SU-DHL-6 (cell line): ENCODE results near the gene RUVBL2.

ENCODE experiments used
- H2AFZ ChIP-seq: fragments of 200-600 bp; sonication (generic); 2 replicates; pipeline ENCODE4 v1.6.1; 2014; ENCODE audit warnings: low read depth, mild to moderate bottlenecking, moderate library complexity, mixed read lengths, antibody characterized with exemption, low read length; ENCODE audit not compliant: severe bottlenecking
- H3F3A ChIP-seq: fragments of 200-600 bp; shearing (Covaris generic); 2 replicates; pipeline ENCODE4 v1.6.0; 2016; ENCODE audit warnings: antibody characterized with exemption, mild to moderate bottlenecking; ENCODE audit not compliant: insufficient read depth
- H3K27ac ChIP-seq: fragments of 200-600 bp; sonication (generic); 2 replicates; pipeline ENCODE4 v1.5.1; 2016; ENCODE audit warnings: low read depth, mild to moderate bottlenecking, low read length, moderate library complexity, mixed read lengths
- H3K27me3 ChIP-seq: fragments of 200-600 bp; sonication (generic), shearing (Covaris generic); 2 replicates; pipeline ENCODE4 v1.6.0; 2014; ENCODE audit warnings: mild to moderate bottlenecking, low read length
- H3K36me3 ChIP-seq: fragments of 200-600 bp; sonication (generic); 2 replicates; pipeline ENCODE4 v1.6.1; 2014; ENCODE audit warnings: mild to moderate bottlenecking, low read length, mixed read lengths
- H3K4me2 ChIP-seq: fragments of 300-600, 200-600 bp; shearing (Covaris generic), sonication (generic); 2 replicates; pipeline ENCODE4 v1.6.0; 2014; ENCODE audit warnings: low read length, low read depth, mild to moderate bottlenecking; ENCODE audit not compliant: poor library complexity, severe bottlenecking
- H3K4me3 ChIP-seq: fragments of 200-600 bp; sonication (generic); 2 replicates; pipeline ENCODE4 v1.5.1; 2014; ENCODE audit warnings: antibody characterized with exemption, low read length, mild to moderate bottlenecking, mixed read lengths; ENCODE audit not compliant: insufficient read depth, poor library complexity, severe bottlenecking
- H3K79me2 ChIP-seq: fragments of 200-600 bp; sonication (generic); 2 replicates; pipeline ENCODE4 v1.6.1; 2014; ENCODE audit warnings: mild to moderate bottlenecking, low read length, moderate library complexity; ENCODE audit not compliant: insufficient read depth
- H3K9ac ChIP-seq: fragments of 200-600 bp; sonication (generic); 2 replicates; pipeline ENCODE4 v1.7.0; 2014; ENCODE audit warnings: mild to moderate bottlenecking, low read length
- H3K9me2 ChIP-seq: fragments of 200-600 bp; sonication (generic); replicated peaks from 2 replicates; pipeline ENCODE4 v1.6.1; 2014; ENCODE audit warnings: low read length; ENCODE audit not compliant: insufficient read depth
- H3K9me3 ChIP-seq: fragments of 200-600 bp; sonication (generic); 2 replicates; pipeline ENCODE4 v1.6.1; 2014; ENCODE audit warnings: low read length, mixed read lengths; ENCODE audit not compliant: insufficient read depth
- H4K20me1 ChIP-seq: fragments of 200-600 bp; sonication (generic); 2 replicates; pipeline ENCODE4 v1.6.1; 2014; ENCODE audit warnings: low read depth, mild to moderate bottlenecking, antibody characterized with exemption, low read length, moderate library complexity, mixed read lengths
- CTCF ChIP-seq: fragments of 200-600 bp; sonication (generic); IDR thresholded peaks from one replicate; pipeline ENCODE4 v1.5.1; 2017; ENCODE audit warnings: antibody characterized with exemption, mild to moderate bottlenecking, low read length, moderate library complexity; ENCODE audit not compliant: insufficient read depth, poor library complexity, severe bottlenecking
- EZH2phosphoT487 ChIP-seq: fragments of 200-600 bp; sonication (generic), shearing (Covaris generic); conservative IDR thresholded peaks from 2 replicates; pipeline ENCODE4 v1.6.1; 2018; ENCODE audit warnings: mild to moderate bottlenecking, antibody characterized with exemption, low read length, moderate library complexity, mixed read lengths

Gene RUVBL2

GRCh38 chr19:48946463-48947257 lies 47.0 kb upstream of the RUVBL2 start:
- H3K4me2 ChIP-seq, result no peak overlapping the region
- no peak overlapping the region for H2AFZ ChIP-seq
- no peaks in the 10 kb centered on the region for H4K20me1 ChIP-seq
- H3K27me3 ChIP-seq, result no peaks in the 10 kb centered on the region
- H3K4me3 ChIP-seq, result no peak overlapping the region
- H3F3A ChIP-seq, result no peaks in the 10 kb centered on the region
- H3K36me3 ChIP-seq, result no peaks in the 10 kb centered on the region
- peaks cover 21% of the 10 kb centered on the region; the same call in 1 of the 2 replicates for H3K9me3 ChIP-seq
- no peak for TF ChIP-seq EZH2phosphoT487
- TF ChIP-seq CTCF, result no peak
- H3K79me2 ChIP-seq, result no peaks in the 10 kb centered on the region
- H3K9ac ChIP-seq, result no peak overlapping the region
- no peaks in the 10 kb centered on the region for H3K9me2 ChIP-seq
- H3K27ac ChIP-seq, result no peak overlapping the region

GRCh38 chr19:48947258-48947542 lies 46.5 kb upstream of the RUVBL2 start:
- Histone ChIP-seq H4K20me1 (no peaks in the 10 kb centered on the region), H3K9me2 (no peaks in the 10 kb centered on the region), H2AFZ (no peak overlapping the region), H3K27ac (no peak overlapping the region), H3K79me2 (no peaks in the 10 kb centered on the region), H3K4me2 (no peak overlapping the region), H3K9ac (no peak overlapping the region), H3K36me3 (no peaks in the 10 kb centered on the region), H3K9me3 (peaks cover 21% of the 10 kb centered on the region; the same call in 1 of the 2 replicates), H3K27me3 (no peaks in the 10 kb centered on the region), H3F3A (no peaks in the 10 kb centered on the region), H3K4me3 (no peak overlapping the region)
- TF ChIP-seq EZH2phosphoT487 (no peak), CTCF (no peak)

GRCh38 chr19:48950159-48950558 lies 43.5 kb upstream of the RUVBL2 start:
- Histone ChIP-seq H3K9ac (no peak overlapping the region), H3K4me2 (no peak overlapping the region)

More at GRCh38 chr19:48950159-48950558, 43.5 kb upstream of the RUVBL2 start:
- no peak for TF ChIP-seq CTCF
- no peak for TF ChIP-seq EZH2phosphoT487
- Histone ChIP-seq H3K36me3 (no peaks in the 10 kb centered on the region), H2AFZ (no peak overlapping the region), H3K9me2 (no peaks in the 10 kb centered on the region), H3K27me3 (no peaks in the 10 kb centered on the region), H3F3A (no peaks in the 10 kb centered on the region), H3K27ac (no peak overlapping the region), H4K20me1 (no peaks in the 10 kb centered on the region), H3K9me3 (peaks cover 21% of the 10 kb centered on the region; the same call in 1 of the 2 replicates), H3K4me3 (no peak overlapping the region), H3K79me2 (peaks cover 5% of the 10 kb centered on the region)
